Tibial nerve (tissue), 4 donors: Measurements from ENCODE around the gene SMG1. TPM values are rescaled to one million over a fixed set of nuclear protein-coding genes. Genes with fewer than 3 reads are reported as not detected.
A peak's percentile ranks its signal among the peaks of the same experiment; 100 is the strongest.
"Not testable (repeated sequence)": the region's sequence is repeated elsewhere in the genome, so short reads cannot be mapped to it uniquely, and the experiment has no call there.

ENCODE experiments used
- DNase-seq, 2 donors: peaks; one replicate each; pipeline ENCODE4 v3.0.0-alpha.2; 2019; ENCODE audit warnings: low spot score in 2 of 2
- H3K27ac ChIP-seq, 4 donors: fragments of 200-600 bp; sonication (generic) in 3 of 4; one replicate each; pipeline ENCODE4 v1.5.1; 2017 to 2019; ENCODE audit warnings: mild to moderate bottlenecking in 1 of 4
- H3K27me3 ChIP-seq, 2 donors: fragments of 200-600 bp; sonication (generic) in 1 of 2; one replicate each; pipeline versions ENCODE4 v1.5.1 to v1.6.0; 2017 to 2019
- H3K36me3 ChIP-seq, 3 donors: fragments of 200-600 bp; sonication (generic); one replicate each; pipeline ENCODE4 v1.5.1; 2018 to 2019
- H3K4me1 ChIP-seq, 4 donors: fragments of 200-600 bp; sonication (generic) in 3 of 4; one replicate each; pipeline ENCODE4 v1.5.1; 2017 to 2019
- H3K4me3 ChIP-seq, 4 donors: fragments of 200-600 bp; sonication (generic) in 3 of 4; one replicate each; pipeline ENCODE4 v1.5.1; 2017 to 2019; ENCODE audit warnings: mild to moderate bottlenecking in 1 of 4, moderate library complexity in 1 of 4
- H3K9me3 ChIP-seq, 4 donors: fragments of 200-600 bp; sonication (generic) in 3 of 4; one replicate each; pipeline ENCODE4 v1.5.1; 2017 to 2019
- WGBS, 2 donors: methylation state at CpG; one replicate each; pipeline ENCODE4 v1.1.5; 2018; 5-methylcytosine and 5-hydroxymethylcytosine counted together
- total RNA-seq, 4 donors: library from RNA; depleted of rRNA; stranded (reverse); fragments of >200 nt; gene quantifications; one replicate each; pipeline ENCODE4 v1.1.0, GENCODE V29; 2016
- TF ChIP-seq, protein P1 (sequence below), 5 experiments: fragments of 200-600 bp in 3 of 5; fragments of 450-650 bp in 2 of 5; sonication (generic) in 3 of 5; IDR thresholded peaks; one replicate each; pipeline ENCODE4 v1.5.1; 2016 to 2019; ENCODE audit warnings: antibody characterized with exemption in 5 of 5, mild to moderate bottlenecking in 3 of 5, moderate library complexity in 2 of 5

Gene SMG1
- total RNA-seq, 4 donors from 2014 or later = 83.5 to 101 (median 89.4) TPM

GRCh38 chr16:18762713-18763112 lies 163.5 kb downstream of the SMG1 start:
- H3K9me3 ChIP-seq, H3K4me1 ChIP-seq, DNase-seq, H3K27ac ChIP-seq, H3K4me3 ChIP-seq, H3K36me3 ChIP-seq, H3K27me3 ChIP-seq: not testable (repeated sequence)
- WGBS, 2 donors = 32 to 62% methylated on average over 2 to 3 of the region's 5 CpGs

- H3K27me3 ChIP-seq, H3K9me3 ChIP-seq, H3K4me1 ChIP-seq, H3K27ac ChIP-seq, H3K36me3 ChIP-seq, H3K4me3 ChIP-seq: not testable (repeated sequence)
- TF ChIP-seq, protein P1, sequence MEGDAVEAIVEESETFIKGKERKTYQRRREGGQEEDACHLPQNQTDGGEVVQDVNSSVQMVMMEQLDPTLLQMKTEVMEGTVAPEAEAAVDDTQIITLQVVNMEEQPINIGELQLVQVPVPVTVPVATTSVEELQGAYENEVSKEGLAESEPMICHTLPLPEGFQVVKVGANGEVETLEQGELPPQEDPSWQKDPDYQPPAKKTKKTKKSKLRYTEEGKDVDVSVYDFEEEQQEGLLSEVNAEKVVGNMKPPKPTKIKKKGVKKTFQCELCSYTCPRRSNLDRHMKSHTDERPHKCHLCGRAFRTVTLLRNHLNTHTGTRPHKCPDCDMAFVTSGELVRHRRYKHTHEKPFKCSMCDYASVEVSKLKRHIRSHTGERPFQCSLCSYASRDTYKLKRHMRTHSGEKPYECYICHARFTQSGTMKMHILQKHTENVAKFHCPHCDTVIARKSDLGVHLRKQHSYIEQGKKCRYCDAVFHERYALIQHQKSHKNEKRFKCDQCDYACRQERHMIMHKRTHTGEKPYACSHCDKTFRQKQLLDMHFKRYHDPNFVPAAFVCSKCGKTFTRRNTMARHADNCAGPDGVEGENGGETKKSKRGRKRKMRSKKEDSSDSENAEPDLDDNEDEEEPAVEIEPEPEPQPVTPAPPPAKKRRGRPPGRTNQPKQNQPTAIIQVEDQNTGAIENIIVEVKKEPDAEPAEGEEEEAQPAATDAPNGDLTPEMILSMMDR (IDR thresholded peaks at IDR 0.05) = peak; percentile 41 to 69 (median 59)
- WGBS, 2 donors = 17 to 22% methylated on average over 19 of the region's 21 CpGs
- DNase-seq = peak; percentile 28 to 62
Observed at GRCh38 chr16:18759598-18760520, 166.3 kb downstream of the SMG1 start.

DNA sequence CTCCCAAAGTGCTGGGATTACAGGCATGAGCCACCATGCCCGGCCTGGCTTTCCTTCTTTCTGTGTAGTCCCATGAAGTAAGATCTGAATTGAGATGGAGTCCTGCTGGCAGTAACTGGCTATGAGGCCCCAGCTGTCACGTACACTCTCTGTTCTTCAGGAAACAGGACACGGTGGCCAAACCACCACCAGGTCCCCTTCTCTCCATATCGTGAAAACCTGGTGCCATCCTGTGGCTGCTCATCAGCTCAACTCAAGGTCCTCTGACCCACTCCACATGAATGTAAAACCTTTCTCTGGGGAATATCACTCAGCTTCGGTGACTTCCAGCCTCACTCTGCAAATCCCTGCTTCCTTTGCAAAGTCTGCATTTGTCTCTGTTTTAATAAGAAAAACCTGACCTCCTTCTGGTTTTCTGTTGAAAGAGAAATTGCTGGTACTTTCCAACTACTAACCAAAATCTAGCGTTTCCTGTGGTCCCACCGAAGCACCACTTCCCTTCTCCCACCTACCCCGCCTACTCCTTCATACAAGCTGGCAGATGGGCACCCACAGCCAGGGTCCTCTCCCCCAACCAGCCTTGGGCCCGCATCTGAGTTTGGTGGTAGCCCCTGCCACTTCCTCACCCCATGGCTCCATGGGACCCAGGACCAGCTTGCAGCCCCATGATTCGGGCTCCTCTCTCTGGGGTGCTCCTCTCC lies 168.1 kb downstream of the SMG1 start:
- H3K4me1 ChIP-seq, H3K36me3 ChIP-seq, H3K27me3 ChIP-seq, DNase-seq, H3K9me3 ChIP-seq, H3K27ac ChIP-seq, H3K4me3 ChIP-seq: not testable (repeated sequence)
- 83 to 90% methylated on average over 1 to 2 of the region's 10 CpGs for WGBS, 2 donors

DNA sequence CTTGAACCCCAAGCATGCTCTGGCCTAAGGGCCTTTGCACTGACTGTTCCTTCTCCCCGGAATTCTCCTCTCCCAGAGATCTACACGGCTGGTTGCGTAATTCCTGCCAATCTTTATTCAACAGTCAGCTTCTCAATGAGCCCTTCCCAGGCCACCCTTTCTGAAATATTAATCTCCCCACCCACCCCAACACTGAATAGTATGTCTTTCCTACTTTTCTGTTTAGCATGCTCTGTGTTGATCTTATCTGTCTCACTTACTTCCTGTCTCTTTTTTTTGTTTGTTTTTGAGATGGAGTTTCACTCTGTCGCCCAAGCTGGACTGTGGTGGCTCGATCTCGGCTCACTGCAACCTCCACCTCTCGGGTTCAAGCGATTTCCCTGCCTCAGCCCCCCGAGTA lies 169.6 kb downstream of the SMG1 start:
- 73 to 76% methylated on average over 9 of the region's 9 CpGs for WGBS, 2 donors
- not testable (repeated sequence) for H3K9me3 ChIP-seq, H3K27ac ChIP-seq, H3K4me1 ChIP-seq, H3K27me3 ChIP-seq, DNase-seq, H3K36me3 ChIP-seq, H3K4me3 ChIP-seq

Other genes starting within 250 kb of the SMG1 start
- gene RPS15A, start 136.1 kb downstream of the SMG1 start, total RNA-seq = 1,000 to 10,000 TPM in 3 of 4 donors, 100 to 1,000 TPM in 1; 697 to 1,427 (median 1,125) TPM
- gene ARL6IP1, start 124.9 kb downstream of the SMG1 start, total RNA-seq = 100 to 1,000 TPM; 159 to 203 (median 188) TPM
- 1 to 10 TPM; 3.3 to 8.1 (median 4.5) TPM for gene TMC7, start 57.5 kb upstream of the SMG1 start, total RNA-seq
- 10 to 100 TPM; 12.7 to 19.8 (median 14.2) TPM for gene COQ7, start 141.2 kb upstream of the SMG1 start, total RNA-seq
- 10 to 100 TPM; 51.3 to 68.7 (median 59.6) TPM for gene ITPRIPL2, start 187.6 kb upstream of the SMG1 start, total RNA-seq
- 10 to 100 TPM in 2 of 4 donors, 1 to 10 TPM in 2; 8.1 to 33.9 (median 12.7) TPM for gene SYT17, start 241.8 kb upstream of the SMG1 start, total RNA-seq